SKM-1 treated with dmso at 0.1 percent for 144 hours (cell line): Measurements from ENCODE around the gene KCNK4.
A peak's percentile ranks its signal among the peaks of the same experiment; 100 is the strongest.

Experiments
- DNase-seq: peaks from one replicate; lab custom pipeline; 2025; ENCODE audit not compliant: unreplicated experiment; lab: John Stamatoyannopoulos, UW

Gene KCNK4

DNA sequence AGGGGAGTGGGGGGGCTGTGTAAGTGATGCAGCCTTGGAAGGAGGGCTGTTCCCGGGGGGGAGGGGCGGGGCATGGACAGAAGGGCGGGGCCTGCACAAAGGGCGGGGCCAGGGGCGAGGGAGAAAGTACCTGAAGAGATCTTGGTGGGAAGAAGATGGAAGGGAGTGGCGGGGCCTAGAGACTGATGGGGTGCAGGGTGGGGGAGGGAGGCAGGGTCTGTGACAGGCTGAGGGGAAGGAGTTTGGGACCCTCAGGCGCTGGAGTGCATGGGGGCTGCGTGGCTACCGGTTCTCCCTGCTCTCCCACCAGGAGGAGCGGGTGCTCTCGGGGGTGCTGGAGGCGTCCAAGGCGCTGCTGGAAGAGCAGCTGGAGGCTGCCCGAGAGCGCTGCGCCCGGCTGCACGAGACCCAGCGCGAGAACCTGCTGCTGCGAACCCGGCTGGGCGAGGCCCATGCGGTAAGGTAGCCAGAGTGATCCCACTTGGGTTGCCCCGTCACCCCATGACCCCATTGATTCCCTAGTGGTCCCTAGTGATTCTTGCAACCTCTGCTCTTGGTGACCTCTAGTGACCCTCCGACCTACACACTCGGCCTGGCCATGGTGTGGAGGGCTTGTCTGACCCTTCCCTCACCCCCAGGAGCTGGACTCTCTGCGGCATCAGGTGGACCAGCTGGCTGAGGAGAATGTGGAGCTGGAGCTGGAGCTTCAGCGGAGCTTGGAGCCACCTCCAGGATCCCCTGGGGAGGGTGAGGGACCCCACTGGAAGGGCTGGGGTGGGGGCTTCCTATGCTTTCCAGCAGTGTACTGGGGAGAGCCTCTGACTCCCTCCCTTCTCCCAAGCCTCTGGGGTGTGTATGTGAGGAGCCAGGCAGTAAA, 52.0 kb downstream of the KCNK4 start:
- DNase-seq = no peak

DNA sequence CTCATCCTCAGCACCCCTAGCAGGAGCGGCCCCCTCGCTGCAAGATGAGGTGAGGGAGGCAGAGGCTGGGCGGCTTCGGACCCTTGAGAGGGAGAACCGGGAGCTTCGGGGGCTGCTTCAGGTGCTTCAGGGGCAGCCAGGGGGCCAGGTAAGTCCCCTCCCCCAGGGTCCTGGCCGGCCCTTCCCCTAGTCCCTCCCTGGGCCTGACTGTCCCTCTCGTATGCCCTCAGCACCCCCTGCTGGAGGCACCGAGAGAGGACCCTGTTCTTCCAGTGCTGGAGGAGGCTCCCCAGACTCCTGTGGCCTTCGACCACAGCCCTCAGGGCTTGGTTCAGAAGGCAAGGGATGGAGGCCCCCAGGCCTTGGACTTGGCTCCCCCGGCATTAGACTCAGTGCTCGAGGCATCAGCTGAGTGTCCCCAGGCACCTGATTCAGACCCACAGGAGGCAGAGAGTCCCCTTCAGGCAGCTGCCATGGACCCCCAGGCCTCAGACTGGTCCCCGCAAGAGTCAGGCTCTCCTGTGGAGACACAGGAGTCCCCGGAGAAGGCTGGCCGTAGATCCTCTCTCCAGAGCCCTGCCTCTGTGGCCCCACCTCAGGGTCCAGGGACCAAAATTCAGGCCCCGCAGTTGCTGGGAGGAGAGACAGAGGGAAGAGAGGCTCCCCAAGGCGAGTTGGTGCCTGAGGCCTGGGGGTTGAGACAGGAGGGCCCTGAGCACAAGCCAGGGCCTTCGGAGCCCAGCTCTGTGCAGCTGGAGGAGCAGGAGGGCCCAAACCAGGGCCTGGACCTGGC, 52.9 kb downstream of the KCNK4 start:
- no peak for DNase-seq

DNA sequence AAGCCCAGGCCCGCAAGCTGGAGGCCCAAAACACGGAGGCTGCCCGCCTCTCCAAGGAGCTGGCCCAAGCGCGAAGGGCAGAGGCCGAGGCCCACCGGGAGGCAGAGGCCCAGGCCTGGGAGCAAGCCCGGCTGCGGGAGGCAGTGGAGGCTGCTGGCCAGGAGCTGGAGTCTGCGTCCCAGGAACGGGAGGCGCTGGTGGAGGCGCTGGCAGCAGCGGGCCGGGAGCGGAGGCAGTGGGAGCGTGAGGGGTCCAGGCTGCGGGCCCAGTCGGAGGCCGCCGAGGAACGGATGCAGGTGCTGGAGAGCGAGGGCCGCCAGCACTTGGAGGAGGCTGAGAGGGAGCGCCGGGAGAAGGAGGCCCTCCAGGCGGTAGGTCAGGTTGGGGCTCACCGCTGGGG, 53.7 kb downstream of the KCNK4 start:
- DNase-seq = no peak

DNA sequence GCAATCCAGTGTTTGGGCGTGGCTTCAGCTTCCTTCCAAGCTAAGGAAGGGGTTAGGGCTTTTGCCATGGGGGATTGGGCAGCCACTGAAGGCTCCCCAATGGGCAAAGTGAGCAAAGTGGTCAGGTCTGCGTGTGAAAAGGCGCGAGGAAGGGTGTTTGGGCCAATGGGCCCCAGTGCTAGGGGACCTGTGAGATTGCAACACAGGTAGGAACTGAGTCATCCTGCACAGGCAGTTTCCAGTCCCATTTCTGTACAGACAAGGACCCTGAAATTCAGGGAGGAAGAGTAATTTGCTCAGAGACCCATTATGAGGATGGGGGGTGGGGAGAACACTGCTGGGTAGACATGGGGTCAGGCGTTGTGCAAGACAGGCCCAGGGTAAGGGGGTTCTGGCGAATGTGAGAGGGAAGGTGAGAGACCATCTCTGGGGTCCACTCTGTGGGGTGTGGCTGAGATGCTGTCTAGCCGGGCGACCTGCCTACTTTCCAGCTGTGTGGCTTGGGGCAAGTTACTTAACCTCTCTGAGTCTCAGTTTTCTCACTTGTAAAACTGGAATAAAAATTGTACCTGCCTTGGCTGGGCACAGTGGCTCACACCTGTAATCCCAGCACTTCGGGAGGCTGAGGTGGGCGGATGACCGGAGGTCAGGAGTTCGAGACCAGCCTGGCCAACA, 56.2 kb downstream of the KCNK4 start:
- peak; percentile 56 for DNase-seq

DNA sequence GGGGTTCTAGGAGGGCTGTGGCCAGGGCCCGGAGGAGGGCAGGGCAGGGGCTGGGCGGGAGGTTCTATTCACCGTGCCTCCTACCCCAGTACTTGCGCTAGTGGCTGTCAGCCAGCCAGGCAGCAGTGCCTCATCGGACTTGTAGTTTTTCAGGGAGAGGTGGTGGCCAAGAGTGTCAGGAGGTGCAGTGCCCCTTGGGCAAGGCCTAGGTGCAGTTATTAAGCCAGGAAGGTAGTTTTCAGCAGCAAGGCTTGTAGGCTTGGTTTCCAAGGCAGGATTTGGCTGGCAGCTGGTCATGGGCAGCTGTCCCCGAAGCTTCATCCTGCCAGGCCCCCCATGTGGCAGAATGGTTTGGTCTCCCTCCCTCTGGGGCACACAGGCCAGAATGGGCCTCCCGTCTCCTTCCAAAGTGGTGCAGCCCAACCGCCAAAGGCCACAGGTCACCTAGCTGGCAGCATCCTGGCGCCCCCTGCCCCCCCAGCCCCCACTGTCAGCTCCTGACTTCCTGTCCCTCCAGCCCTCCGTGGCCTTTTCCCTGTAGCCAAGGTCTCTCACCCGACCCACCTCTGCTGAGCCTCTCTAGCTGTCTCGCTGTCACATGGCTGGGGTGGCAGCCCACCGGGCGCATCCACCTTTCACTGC, 57.4 kb downstream of the KCNK4 start:
- no peak for DNase-seq

DNA sequence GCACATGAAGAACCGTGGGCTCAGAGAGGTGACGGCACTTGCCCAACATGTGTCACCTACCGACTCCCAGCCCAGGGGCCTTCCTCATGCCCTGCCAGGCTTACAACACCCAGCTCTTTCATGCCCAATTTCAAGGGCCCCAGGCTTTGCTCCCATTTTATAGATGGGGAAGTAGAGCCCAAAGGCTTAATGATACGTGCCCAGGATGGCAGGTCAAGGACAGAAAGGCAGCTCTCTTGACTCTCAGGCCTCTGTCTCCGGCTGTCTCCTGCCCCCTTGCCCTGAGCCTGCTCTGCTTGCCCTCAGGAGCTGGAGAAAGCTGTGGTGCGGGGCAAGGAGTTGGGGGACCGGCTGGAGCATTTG, 57.9 kb downstream of the KCNK4 start:
- DNase-seq = no peak

DNA sequence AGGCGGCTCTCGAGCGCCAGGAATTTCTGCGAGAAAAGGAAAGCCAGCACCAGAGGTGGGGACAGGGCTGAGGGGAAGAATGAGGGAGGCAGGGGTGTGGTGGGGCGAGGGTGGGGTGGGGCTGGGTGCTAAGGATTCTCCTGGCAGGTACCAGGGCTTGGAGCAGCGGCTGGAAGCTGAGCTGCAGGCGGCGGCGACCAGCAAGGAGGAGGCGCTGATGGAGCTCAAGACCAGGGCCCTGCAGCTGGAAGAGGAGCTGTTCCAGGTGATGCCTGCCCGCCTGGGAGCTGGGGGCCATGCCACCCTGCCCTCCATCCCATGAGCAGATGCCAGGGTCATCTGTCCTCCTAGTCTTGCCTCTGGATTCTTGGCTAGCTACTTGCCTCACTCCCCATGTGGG, 58.3 kb downstream of the KCNK4 start:
- DNase-seq = no peak
